Measurements from ENCODE around the gene DNAJC10. TPM values are rescaled to one million over a fixed set of nuclear protein-coding genes. Genes with fewer than 3 reads are reported as not detected.
A peak's percentile ranks its signal among the peaks of the same experiment; 100 is the strongest.

The DNAJC10 gene
- total RNA-seq, 4 donors from 2014 or later: 39.1 to 46.9 (median 39.5) TPM

- WGBS: 71% methylated on average over 5 of the region's 5 CpGs
Measured at GRCh38 chr2:182824056-182824766, 108.2 kb downstream of the DNAJC10 start.

DNA sequence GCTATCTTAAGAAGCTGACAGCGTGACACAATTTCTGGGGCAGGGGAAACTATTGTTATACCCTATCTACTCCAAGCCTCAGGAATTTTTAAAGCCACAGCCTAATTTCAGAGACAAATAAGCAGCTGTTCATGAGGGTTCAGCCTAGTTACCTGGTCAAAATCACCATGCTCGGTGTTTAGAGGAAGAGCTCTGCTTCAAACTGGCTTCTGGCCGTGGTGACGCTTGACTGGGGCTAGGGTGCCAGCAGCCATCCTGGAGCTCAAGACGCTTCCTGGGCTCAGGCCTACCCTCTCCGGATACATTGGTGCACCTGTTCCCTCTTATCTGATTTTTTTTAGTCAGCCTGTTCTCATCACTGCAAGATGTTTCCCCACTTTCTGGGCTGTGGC, 108.7 kb downstream of the DNAJC10 start:
- 80% methylated on average over 6 of the region's 6 CpGs for WGBS
- no peak for DNase-seq (ENCODE audit: extremely low spot score)
- Histone ChIP-seq H3K4me3 (no peak overlapping the region), H3K27ac (replicated peaks in 1 of 4) (no peak overlapping the region), H3K27me3 (no peaks in the 10 kb centered on the region), H3K9me3 (no peaks in the 10 kb centered on the region), H3K4me1 (peaks cover 0 to 28% (median 25%) of the 10 kb centered on the region in 4 donors), H3K36me3 (no peaks in the 10 kb centered on the region)
- TF ChIP-seq POLR2A (IDR thresholded peaks at IDR 0.05; ENCODE audit: low read depth): no peak
- no peak for TF ChIP-seq POLR2AphosphoS5 (IDR thresholded peaks at IDR 0.05)
- no peak for TF ChIP-seq EP300 (IDR thresholded peaks at IDR 0.05)
- TF ChIP-seq CTCF (IDR thresholded peaks at IDR 0.05): no peak
- intact Hi-C loops (cut with DNase I): no loop called here

More at GRCh38 chr2:182824056-182824766, 108.2 kb downstream of the DNAJC10 start:
- H3K4me3 ChIP-seq: no peak overlapping the region
- H3K9me3 ChIP-seq: no peaks in the 10 kb centered on the region
- TF ChIP-seq POLR2AphosphoS5 (IDR thresholded peaks at IDR 0.05) (no peak), EP300 (IDR thresholded peaks at IDR 0.05) (no peak), CTCF (IDR thresholded peaks at IDR 0.05) (no peak), POLR2A (IDR thresholded peaks at IDR 0.05; ENCODE audit: low read depth) (no peak)
- peaks cover 0 to 32% (median 29%) of the 10 kb centered on the region in 4 donors for H3K4me1 ChIP-seq
- no peaks in the 10 kb centered on the region for H3K27me3 ChIP-seq
- DNase-seq (ENCODE audit: extremely low spot score): no peak
- H3K27ac ChIP-seq (replicated peaks in 1 of 4): no peak overlapping the region
- H3K36me3 ChIP-seq: no peaks in the 10 kb centered on the region
- intact Hi-C loops (cut with DNase I): no loop called here

DNA sequence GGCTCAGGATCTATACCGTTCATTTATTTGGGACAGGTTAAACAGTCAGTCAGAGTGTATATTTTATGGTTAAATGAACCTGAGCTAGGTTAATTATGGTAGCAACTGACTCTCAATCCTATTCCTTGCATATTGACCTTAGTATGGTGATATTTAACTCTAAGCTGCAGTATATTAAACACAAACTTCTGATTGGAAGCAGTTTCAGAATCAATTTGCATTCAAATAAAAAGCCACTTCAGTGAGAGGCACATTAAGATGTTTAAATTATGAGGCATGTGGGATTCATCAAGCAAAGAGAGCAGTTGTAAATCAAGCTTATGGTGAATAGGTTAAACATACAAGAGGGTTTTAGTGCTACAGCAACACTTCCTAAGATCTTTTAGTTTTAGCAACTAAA, 110.0 kb downstream of the DNAJC10 start:
- TF ChIP-seq POLR2A (IDR thresholded peaks at IDR 0.05; ENCODE audit: low read depth) (no peak), POLR2AphosphoS5 (IDR thresholded peaks at IDR 0.05) (no peak)

GRCh38 chr2:182826496-182826895, 110.4 kb downstream of the DNAJC10 start:
- TF ChIP-seq POLR2AphosphoS5 (IDR thresholded peaks at IDR 0.05): no peak
- no peak for TF ChIP-seq CTCF (IDR thresholded peaks at IDR 0.05)
- TF ChIP-seq POLR2A (IDR thresholded peaks at IDR 0.05; ENCODE audit: low read depth): no peak
- TF ChIP-seq EP300 (IDR thresholded peaks at IDR 0.05): no peak
- intact Hi-C loops (cut with DNase I): no loop called here
- Histone ChIP-seq H3K36me3 (no peaks in the 10 kb centered on the region), H3K9me3 (no peaks in the 10 kb centered on the region), H3K27me3 (no peaks in the 10 kb centered on the region), H3K4me1 (peaks cover 0 to 28% (median 25%) of the 10 kb centered on the region in 4 donors), H3K27ac (replicated peaks in 1 of 4) (peak overlapping the region; percentile 42 to 54 (median 50)), H3K4me3 (no peak overlapping the region)
- DNase-seq (ENCODE audit: extremely low spot score): no peak
- 89% methylated on average over 3 of the region's 3 CpGs for WGBS

More for the DNA sequence above, 110.0 kb downstream of the DNAJC10 start:
- 43% methylated on average over 1 of the region's 1 CpG for WGBS
- Histone ChIP-seq H3K27me3 (no peaks in the 10 kb centered on the region), H3K4me1 (peaks cover 0 to 28% (median 25%) of the 10 kb centered on the region in 4 donors), H3K36me3 (no peaks in the 10 kb centered on the region), H3K9me3 (no peaks in the 10 kb centered on the region), H3K27ac (replicated peaks in 1 of 4) (no peak overlapping the region), H3K4me3 (no peak overlapping the region)
- no peak for DNase-seq (ENCODE audit: extremely low spot score)
- intact Hi-C loops (cut with DNase I): no loop called here

GRCh38 chr2:182827182-182827879, 111.3 kb downstream of the DNAJC10 start:
- Histone ChIP-seq H3K9me3 (no peaks in the 10 kb centered on the region), H3K27ac (replicated peaks in 1 of 4) (peak overlapping the region; percentile 42 to 54 (median 50)), H3K36me3 (no peaks in the 10 kb centered on the region), H3K4me3 (no peak overlapping the region), H3K4me1 (peaks cover 0 to 28% (median 25%) of the 10 kb centered on the region in 4 donors), H3K27me3 (no peaks in the 10 kb centered on the region)
- intact Hi-C loops (cut with DNase I): no loop called here
- DNase-seq (ENCODE audit: extremely low spot score): no peak
- TF ChIP-seq EP300 (IDR thresholded peaks at IDR 0.05) (no peak), POLR2AphosphoS5 (IDR thresholded peaks at IDR 0.05) (no peak), POLR2A (IDR thresholded peaks at IDR 0.05; ENCODE audit: low read depth) (no peak)
- 19% methylated on average over 2 of the region's 2 CpGs for WGBS
